Activated T-cell treated with anti-CD3 and anti-CD28 coated beads, Interleukin-2, amount 50 U/mL, for 4 hours (primary cell): Measurements from ENCODE around the gene DAGLA. TPM values are rescaled to one million over a fixed set of nuclear protein-coding genes. Genes with fewer than 3 reads are reported as not detected.

Experiments
- ATAC-seq, 2 donors: fragments of 200-7000 bp; cut with Tn5 transposase; one replicate each; pipeline ENCODE4 v1.10.0; 2021
- DNase-seq: peaks from one replicate; pipeline ENCODE4 v3.0.0-alpha.2; 2020
- H3K27me3 Mint-ChIP-seq: one replicate; pipeline ENCODE4 v1.8.0; 2021; ENCODE audit warnings: low read depth, mixed read lengths
- H3K36me3 Mint-ChIP-seq: one replicate; pipeline ENCODE4 v1.8.0; 2022; ENCODE audit warnings: mixed read lengths; ENCODE audit not compliant: insufficient read depth
- H3K4me1 Mint-ChIP-seq: one replicate; pipeline ENCODE4 v1.8.0; 2021; ENCODE audit warnings: low read depth, mixed read lengths
- H3K4me3 Mint-ChIP-seq: one replicate; pipeline ENCODE4 v1.8.0; 2021; ENCODE audit warnings: mild to moderate bottlenecking, moderate library complexity, mixed read lengths
- H3K9me3 Mint-ChIP-seq: one replicate; pipeline ENCODE4 v1.8.0; 2021; ENCODE audit warnings: mixed read lengths
- total RNA-seq, 3 donors: library from RNA; stranded (reverse); gene quantifications; one replicate each; pipeline ENCODE4 v1.2.1, GENCODE V29; 2021

The DAGLA gene
- total RNA-seq, 3 donors from 2014 or later: 0.20 to 0.35 (median 0.21) TPM

DNA sequence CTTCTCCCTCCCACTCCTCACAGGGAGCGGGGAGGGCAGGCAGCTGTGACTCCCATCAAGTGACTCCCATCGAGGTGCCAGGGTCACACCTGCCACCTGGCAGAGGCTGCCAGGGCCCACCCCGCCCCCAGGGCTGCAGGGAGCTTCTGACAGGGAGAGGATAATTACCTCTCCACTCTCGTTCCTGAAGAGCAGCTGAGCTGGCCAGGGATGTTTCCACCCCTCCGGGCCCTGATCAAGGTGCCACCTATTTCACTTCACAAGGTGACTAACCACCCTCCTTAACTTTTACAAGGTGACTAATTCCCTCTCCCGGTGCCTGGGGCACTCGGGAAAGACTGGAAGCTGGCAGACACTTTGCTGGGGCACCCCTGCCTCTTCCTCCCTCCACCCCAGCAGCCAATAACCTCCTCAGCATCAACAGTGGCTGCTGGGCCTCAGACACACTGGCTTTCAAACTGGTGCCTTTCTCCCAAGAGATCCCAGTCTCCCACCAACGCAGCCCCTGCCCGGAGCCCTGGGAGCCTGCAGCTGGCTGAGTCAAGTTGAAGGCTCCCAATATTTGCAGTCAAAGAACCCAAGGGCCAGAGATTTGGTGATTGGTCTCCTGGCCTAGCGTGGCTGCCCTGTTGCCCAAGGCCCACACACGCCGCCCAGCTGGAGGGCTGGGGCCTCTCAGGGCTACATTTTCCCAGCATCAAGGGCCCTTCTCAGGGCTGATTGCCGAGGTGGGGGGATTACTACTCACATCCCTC lies 50.2 kb downstream of the DAGLA start:
- DNase-seq (no peak), ATAC-seq (no peak)
- Mint-ChIP-seq H3K4me3 (no peak overlapping the region), H3K36me3 (no peaks in the 10 kb centered on the region), H3K4me1 (peaks cover 4% of the 10 kb centered on the region), H3K9me3 (no peaks in the 10 kb centered on the region), H3K27me3 (no peaks in the 10 kb centered on the region)

DNA sequence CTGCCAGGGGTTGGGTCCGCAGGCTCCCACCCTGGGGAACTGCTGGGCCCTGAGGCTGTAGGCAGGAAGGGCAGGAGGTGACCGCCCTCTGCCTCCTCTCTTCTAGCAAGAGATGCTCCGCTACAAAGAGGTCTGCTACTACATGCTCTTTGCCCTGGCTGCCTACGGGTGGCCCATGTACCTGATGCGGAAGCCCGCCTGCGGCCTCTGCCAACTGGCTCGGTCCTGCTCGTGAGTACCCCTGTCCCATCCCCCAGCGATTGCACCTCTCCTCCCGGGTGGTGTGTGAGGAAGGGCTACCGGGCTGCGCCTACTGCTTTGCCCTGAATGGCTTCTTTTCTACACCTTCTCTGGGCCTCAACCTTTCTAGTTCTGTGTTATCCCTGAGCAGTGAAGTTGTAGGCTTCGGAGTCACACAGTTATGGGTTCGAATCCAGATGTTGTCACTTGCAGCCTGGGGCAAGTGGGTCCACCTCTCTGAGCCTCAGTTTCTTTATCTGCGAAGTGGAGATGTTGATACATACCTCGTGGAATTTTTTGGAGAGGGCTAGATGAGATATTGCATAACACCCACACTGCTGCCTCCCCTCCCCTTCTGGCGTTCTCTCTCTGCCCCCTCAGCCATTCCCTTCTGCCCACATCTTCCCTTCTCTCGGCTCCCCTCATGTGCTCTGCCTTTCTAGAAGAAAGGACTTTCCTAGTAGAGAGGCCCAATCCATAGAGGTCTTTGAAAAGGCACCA lies 51.2 kb downstream of the DAGLA start:
- no peaks in the 10 kb centered on the region for H3K36me3 Mint-ChIP-seq
- no peaks in the 10 kb centered on the region for H3K27me3 Mint-ChIP-seq
- ATAC-seq (no peak), DNase-seq (no peak)
- peaks cover 4% of the 10 kb centered on the region for H3K4me1 Mint-ChIP-seq
- H3K9me3 Mint-ChIP-seq: no peaks in the 10 kb centered on the region
- no peak overlapping the region for H3K4me3 Mint-ChIP-seq

DNA sequence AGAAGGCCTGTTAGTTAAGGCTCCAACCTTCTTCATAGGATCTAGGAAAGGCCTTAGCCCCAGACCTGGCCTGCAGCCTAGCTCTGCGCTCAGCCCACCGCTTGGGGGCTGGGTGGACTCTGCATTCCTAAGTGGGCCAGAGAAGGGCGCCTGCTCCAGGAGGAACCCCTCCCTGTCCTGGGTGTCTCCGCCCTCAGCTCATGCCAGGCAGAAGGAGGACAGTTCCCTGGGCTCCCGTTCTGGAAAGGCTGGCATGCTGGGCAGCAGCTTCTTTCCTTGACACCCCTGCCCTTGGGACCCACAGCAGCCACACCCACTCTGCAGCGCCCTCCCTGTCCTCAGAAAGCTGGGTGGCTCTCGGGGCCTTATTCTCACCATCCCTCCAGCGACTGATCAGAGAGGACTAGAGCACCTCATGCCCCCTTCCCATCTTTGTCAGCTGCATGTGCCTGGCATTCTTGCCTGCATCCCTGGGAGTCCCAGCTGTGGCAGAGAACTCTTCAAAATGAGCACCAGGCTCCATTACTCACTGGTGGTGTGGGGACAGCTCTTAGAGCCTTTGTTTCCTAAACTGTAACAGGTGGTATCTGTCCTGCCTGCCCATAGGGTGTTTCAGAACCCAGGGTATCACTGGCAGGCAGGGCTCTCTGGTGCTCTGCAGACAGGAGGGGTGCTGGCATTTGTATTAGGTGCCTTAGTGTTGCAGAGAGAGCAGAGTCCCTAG lies 51.9 kb downstream of the DAGLA start:
- peaks cover 4% of the 10 kb centered on the region for H3K4me1 Mint-ChIP-seq
- H3K4me3 Mint-ChIP-seq: no peak overlapping the region
- no peaks in the 10 kb centered on the region for H3K27me3 Mint-ChIP-seq
- no peak for ATAC-seq
- H3K9me3 Mint-ChIP-seq: no peaks in the 10 kb centered on the region
- no peak for DNase-seq
- no peaks in the 10 kb centered on the region for H3K36me3 Mint-ChIP-seq

DNA sequence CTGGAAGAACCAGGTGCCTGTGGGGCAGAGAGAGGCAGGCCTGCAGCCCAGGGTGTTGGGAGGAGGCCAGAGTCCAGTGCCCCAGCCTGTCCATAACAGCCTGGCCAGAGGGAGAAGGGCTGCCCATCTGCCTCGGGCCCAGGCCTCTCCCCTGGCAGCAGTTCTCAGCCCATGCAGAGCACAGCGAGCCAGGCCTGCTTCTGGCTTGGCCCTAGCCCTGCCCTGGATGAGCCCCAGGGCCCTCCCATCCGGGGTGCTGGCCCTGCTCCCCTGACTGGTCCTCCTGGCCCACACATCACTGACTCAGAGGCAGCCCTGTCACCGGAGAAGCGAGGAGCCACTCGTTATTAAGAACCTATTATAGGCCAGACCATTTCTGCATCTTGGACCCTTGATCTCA lies 52.5 kb downstream of the DAGLA start:
- ATAC-seq (no peak), DNase-seq (no peak)
- peaks cover 4% of the 10 kb centered on the region for H3K4me1 Mint-ChIP-seq
- no peaks in the 10 kb centered on the region for H3K27me3 Mint-ChIP-seq
- H3K9me3 Mint-ChIP-seq: no peaks in the 10 kb centered on the region
- no peak overlapping the region for H3K4me3 Mint-ChIP-seq
- H3K36me3 Mint-ChIP-seq: no peaks in the 10 kb centered on the region

DNA sequence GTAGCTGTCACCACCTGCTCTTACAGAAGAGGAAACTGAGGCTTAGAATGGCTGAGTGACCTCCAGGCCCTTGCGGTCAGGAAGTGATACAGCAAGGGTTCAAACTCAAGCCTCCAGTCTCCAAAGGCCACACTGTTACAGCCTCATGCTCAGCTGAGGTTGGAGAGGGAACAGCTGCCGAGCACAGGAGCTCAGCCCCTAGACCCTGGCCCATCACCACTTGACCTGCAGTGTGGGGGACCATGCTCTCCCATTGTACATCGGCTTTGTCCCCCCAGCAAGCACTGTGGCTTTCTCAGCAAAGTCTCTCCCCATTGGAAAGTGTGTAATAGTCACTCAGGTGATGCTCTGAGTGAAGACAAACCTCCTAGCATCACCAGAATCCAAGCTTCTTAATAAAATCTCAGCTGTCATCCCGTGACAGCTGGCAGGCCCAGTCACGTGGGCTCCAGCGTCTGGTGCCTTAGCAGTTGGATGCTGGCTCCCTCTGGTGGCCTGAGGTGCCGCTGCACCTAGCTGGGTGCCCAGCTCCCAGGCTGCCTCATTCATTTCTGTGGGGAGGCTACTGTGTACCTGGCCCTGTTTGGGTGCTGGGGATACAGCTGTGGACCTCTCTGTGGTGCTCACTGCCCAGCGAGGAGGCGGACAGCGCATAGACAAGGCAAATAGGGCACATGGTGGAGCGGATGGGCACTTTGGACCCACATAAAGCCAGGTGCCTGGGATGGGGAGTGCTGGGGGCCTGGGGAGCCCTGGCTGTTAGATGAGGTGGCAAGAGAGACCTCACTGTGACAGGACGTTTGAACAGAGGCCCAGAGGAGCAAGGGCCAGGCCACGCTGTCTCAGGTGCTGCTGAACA lies 53.2 kb downstream of the DAGLA start:
- H3K36me3 Mint-ChIP-seq: no peaks in the 10 kb centered on the region

DNA sequence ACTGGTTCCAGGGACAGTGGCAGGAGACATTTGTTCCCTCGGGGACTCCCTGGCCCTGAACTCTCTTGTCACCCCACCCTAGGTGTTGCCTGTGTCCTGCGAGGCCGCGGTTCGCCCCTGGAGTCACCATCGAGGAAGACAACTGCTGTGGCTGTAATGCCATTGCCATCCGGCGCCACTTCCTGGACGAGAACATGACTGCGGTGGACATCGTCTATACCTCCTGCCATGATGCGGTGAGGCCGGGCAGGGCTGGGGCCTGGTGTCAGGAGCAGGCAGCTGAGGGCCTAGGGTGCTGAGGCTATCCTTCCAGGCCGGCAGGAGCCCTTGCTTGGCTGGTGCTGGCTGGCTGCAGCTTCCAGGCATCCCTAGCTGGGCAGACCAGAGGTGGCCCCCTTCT lies 54.6 kb downstream of the DAGLA start:
- H3K4me1 Mint-ChIP-seq: peaks cover 4% of the 10 kb centered on the region
- DNase-seq: no peak
- no peaks in the 10 kb centered on the region for H3K9me3 Mint-ChIP-seq
- no peak for ATAC-seq
- H3K4me3 Mint-ChIP-seq: no peak overlapping the region
- H3K36me3 Mint-ChIP-seq: no peaks in the 10 kb centered on the region
- H3K27me3 Mint-ChIP-seq: no peaks in the 10 kb centered on the region

More for the DNA sequence above, 53.2 kb downstream of the DAGLA start:
- Mint-ChIP-seq H3K27me3 (no peaks in the 10 kb centered on the region), H3K9me3 (no peaks in the 10 kb centered on the region), H3K4me3 (no peak overlapping the region), H3K4me1 (peaks cover 4% of the 10 kb centered on the region)
- peak; percentile 95 to 96 for ATAC-seq
- DNase-seq: peak; percentile 83

DNA sequence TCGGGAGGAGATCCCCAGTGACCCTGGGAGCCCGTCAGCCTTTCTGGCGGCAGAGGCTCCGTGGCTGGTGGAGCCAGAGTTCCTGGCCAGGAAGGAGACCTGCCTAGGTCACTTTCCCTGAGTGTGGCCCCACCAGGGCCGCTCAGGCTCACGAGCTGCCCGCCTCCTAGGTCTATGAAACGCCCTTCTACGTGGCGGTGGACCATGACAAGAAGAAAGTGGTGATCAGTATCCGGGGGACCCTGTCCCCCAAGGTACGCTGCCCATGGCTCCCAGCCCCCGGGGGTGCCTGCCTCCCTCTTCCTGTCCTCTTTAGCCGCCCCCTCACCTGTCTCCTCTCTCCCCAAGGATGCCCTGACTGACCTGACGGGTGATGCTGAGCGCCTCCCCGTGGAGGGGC lies 55.2 kb downstream of the DAGLA start:
- ATAC-seq: no peak
- Mint-ChIP-seq H3K36me3 (no peaks in the 10 kb centered on the region), H3K4me1 (peaks cover 4% of the 10 kb centered on the region), H3K4me3 (no peak overlapping the region), H3K27me3 (no peaks in the 10 kb centered on the region), H3K9me3 (no peaks in the 10 kb centered on the region)
- no peak for DNase-seq

DNA sequence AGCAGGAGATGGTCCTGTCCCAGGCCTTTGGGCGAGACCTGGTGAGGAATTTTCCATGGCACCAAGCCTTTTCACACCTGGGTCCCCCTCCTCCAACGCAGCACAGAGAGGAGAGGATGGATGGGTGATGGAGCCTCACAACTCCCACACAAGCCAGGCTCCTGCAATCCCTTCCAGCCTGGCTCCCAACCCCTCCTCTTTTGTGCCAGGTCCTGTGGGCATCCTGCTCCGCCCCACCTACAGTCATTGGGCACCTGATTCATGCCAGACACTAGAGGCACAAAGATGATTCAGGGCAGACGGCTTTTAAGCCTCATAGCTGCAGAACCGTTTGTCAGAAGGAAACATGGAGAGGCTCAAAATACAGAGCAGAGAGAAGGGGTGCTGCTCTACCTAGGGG lies 56.1 kb downstream of the DAGLA start:
- ATAC-seq: no peak
- Mint-ChIP-seq H3K36me3 (no peaks in the 10 kb centered on the region), H3K27me3 (no peaks in the 10 kb centered on the region), H3K4me1 (peaks cover 4% of the 10 kb centered on the region), H3K9me3 (no peaks in the 10 kb centered on the region), H3K4me3 (no peak overlapping the region)
- DNase-seq: no peak

DNA sequence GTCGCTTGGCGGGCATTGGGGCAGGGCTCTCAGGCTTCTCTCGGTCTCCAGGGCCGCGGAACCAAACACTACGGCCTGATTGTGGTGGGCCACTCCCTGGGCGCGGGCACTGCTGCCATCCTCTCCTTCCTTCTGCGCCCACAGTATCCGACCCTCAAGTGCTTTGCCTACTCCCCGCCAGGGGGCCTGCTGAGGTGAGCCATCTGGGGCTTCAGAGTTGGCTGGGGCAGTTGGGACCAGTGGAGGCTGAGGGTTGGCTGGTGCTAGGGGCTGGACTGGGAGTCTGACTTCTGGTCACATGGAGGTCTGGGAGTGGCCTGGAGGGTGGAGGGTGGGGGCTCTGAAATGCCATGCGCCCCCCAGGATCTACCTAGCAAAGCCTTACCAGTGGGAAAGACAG lies 56.9 kb downstream of the DAGLA start:
- H3K36me3 Mint-ChIP-seq: no peaks in the 10 kb centered on the region
- H3K9me3 Mint-ChIP-seq: no peaks in the 10 kb centered on the region
- no peaks in the 10 kb centered on the region for H3K27me3 Mint-ChIP-seq
- ATAC-seq: no peak
- H3K4me1 Mint-ChIP-seq: peaks cover 4% of the 10 kb centered on the region
- no peak overlapping the region for H3K4me3 Mint-ChIP-seq
- no peak for DNase-seq

DNA sequence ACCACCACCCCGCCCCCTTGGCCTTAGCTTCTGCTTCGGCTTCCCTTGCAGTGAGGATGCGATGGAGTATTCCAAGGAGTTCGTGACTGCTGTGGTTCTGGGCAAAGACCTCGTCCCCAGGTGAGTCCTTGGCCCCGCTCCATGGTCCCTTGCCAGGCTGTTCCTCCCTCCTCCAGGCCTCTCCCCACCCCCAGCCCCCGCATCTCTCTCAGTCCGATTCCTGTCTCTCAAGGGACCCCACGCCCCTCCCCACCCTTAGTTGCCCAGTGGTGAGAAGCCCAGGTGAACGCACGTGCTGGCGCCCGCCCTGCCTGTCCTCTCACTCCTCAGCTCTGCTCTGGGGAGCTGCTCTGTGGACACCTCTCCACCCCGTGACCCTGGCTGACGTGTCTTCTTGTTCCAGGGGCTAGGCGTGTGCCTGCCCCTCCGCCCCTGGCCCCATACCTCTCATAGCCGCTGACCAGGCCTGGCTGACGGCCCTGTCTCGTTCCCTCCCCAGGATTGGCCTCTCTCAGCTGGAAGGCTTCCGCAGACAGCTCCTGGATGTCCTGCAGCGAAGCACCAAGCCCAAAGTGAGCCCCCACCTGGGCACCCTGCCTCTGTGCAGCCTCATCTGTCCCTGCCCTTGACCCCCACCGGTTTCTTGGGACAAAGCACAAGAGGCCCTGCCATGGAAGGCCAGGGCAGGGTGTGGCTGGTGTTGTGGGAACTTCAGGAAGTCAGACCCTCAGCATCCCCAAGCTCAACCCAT lies 57.6 kb downstream of the DAGLA start:
- no peak for ATAC-seq
- no peak overlapping the region for H3K4me3 Mint-ChIP-seq

DNA sequence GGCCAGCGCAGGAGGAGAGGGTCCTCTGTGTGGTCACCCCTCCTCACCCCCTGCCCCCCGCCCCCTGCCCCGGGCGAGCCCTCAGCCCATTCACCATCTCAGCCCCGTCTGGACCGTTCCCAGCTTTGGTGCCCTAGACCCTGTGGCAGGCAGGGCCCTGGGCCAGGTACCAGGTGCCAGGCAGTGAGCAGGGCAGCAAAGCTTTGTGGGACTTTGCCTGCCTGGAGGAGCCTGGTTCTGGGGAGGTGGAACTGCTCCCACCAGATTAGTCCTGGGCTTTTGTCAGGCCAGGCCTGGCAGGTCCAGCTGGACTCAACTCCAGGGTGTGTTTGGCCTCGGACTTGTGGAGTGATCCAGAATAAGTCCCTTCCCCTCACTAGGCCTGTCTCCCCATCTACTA lies 58.6 kb downstream of the DAGLA start:
- Mint-ChIP-seq H3K9me3 (no peaks in the 10 kb centered on the region), H3K4me3 (no peak overlapping the region), H3K27me3 (no peaks in the 10 kb centered on the region), H3K4me1 (no peaks in the 10 kb centered on the region), H3K36me3 (no peaks in the 10 kb centered on the region)
- ATAC-seq (no peak), DNase-seq (no peak)

More for the DNA sequence above, 57.6 kb downstream of the DAGLA start:
- no peak for DNase-seq
- H3K36me3 Mint-ChIP-seq: no peaks in the 10 kb centered on the region
- peaks cover 4% of the 10 kb centered on the region for H3K4me1 Mint-ChIP-seq
- no peaks in the 10 kb centered on the region for H3K27me3 Mint-ChIP-seq
- H3K9me3 Mint-ChIP-seq: no peaks in the 10 kb centered on the region

DNA sequence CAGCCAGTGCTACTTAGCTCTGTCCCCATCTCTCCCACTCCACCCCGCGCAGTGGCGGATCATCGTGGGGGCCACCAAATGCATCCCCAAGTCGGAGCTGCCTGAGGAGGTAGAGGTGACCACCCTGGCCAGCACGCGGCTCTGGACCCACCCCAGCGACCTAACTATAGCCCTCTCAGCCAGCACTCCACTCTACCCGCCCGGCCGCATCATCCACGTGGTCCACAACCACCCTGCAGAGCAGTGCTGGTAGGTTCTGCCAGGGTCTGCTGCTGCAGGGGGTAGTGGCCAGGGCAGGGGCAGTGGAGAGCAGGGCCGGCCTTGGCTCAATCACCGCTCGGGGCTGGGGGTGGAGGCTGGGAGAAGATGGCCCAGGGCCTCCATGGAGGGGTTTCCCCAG lies 59.2 kb downstream of the DAGLA start:
- no peak overlapping the region for H3K4me3 Mint-ChIP-seq
- no peaks in the 10 kb centered on the region for H3K9me3 Mint-ChIP-seq

DNA sequence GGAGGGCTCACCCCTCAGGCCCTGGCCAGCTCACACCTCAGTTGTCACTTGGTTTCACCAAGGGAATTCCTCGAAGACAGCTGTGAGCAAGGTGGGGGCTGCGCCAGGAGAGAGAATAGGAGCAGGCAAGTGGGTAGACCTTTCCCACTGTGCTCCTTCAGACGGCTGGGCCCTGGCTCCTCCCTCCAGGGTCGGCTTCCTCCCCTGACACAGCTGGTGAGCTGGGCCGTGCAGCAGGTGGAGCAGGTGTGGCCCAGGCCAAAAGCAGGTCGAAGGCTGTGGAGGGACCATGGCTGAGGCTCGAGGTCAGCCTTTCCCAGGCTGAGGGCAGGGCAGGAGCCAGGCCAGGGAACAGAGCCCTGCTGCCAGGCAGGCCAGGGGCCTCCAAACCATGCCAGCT lies 59.8 kb downstream of the DAGLA start:
- H3K4me3 Mint-ChIP-seq: no peak overlapping the region
- no peak for DNase-seq

More for the DNA sequence above, 59.2 kb downstream of the DAGLA start:
- no peaks in the 10 kb centered on the region for H3K4me1 Mint-ChIP-seq
- H3K27me3 Mint-ChIP-seq: no peaks in the 10 kb centered on the region
- DNase-seq (no peak), ATAC-seq (no peak)
- H3K36me3 Mint-ChIP-seq: no peaks in the 10 kb centered on the region

More for the DNA sequence above, 59.8 kb downstream of the DAGLA start:
- Mint-ChIP-seq H3K9me3 (no peaks in the 10 kb centered on the region), H3K4me1 (no peaks in the 10 kb centered on the region), H3K36me3 (no peaks in the 10 kb centered on the region), H3K27me3 (no peaks in the 10 kb centered on the region)
- no peak for ATAC-seq
